ENCODE data around the gene RP2.

The RP2 gene

DNA sequence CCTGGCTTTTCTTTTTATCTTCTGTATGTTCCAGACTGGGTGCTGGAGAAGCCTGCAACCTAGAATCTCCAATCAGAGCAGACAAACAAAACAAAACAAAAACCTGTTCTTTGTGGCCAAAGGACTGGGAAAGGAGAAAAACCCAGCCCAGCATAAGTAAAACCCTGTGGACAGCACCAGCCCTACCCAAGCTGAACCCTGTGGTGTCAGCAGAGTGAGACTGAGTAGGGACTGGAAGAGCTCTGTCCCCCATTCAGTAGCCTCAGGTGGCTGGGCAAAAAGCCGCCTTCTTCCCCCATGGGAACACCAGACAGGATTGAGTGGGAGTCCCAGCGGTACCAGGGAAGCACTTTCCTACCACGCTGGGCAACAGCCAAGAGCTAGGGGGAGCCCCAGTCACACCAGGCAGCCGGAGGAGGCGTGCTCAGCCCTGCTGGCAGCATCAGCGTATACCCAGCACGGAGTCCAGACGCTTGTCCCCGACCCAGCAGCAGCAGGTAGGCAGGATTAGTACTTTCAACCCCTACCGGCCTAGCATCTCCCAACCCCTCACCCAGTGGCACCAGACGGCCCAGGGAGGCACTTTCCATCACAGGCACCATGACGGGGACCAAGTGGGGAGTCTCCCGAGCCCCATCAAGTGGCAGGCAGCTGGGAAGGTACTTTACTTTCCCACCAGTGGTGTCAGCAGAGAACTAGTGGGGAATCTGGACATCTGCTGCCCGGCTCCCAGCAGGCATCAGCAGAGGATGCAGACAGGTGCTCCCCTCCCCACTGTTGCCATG is 66.8 kb downstream of the RP2 start:
- H3K27ac ChIP-seq = no peak overlapping the region
- TF ChIP-seq, protein P1, sequence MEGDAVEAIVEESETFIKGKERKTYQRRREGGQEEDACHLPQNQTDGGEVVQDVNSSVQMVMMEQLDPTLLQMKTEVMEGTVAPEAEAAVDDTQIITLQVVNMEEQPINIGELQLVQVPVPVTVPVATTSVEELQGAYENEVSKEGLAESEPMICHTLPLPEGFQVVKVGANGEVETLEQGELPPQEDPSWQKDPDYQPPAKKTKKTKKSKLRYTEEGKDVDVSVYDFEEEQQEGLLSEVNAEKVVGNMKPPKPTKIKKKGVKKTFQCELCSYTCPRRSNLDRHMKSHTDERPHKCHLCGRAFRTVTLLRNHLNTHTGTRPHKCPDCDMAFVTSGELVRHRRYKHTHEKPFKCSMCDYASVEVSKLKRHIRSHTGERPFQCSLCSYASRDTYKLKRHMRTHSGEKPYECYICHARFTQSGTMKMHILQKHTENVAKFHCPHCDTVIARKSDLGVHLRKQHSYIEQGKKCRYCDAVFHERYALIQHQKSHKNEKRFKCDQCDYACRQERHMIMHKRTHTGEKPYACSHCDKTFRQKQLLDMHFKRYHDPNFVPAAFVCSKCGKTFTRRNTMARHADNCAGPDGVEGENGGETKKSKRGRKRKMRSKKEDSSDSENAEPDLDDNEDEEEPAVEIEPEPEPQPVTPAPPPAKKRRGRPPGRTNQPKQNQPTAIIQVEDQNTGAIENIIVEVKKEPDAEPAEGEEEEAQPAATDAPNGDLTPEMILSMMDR (IDR thresholded peaks at IDR 0.05) = peak; percentile 82
- TF ChIP-seq ZFX (IDR thresholded peaks at IDR 0.05; ENCODE audit: borderline replicate concordance) = no peak

DNA sequence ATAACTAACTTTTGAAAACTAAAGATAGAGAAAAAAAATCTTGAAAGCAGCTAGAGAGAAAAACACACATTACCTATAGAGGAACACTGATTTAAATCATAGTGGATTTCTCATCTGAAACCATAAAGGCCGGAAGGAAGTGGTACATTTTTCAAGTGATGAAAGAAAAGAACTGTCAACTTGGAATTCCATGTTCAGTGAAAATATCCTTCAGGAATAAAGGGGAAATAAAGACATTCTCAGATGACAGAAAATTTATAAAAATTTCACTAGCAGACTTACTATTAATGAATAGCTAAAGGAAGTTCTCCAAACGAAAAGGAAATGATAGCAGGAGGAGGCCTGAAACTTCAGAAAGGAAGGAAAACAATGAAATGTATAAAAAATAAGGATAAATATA is 67.8 kb downstream of the RP2 start:
- no peak for TF ChIP-seq ZFX (IDR thresholded peaks at IDR 0.05; ENCODE audit: borderline replicate concordance)
- TF ChIP-seq, protein P1 (IDR thresholded peaks at IDR 0.05) = no peak
- no peak overlapping the region for H3K27ac ChIP-seq

DNA sequence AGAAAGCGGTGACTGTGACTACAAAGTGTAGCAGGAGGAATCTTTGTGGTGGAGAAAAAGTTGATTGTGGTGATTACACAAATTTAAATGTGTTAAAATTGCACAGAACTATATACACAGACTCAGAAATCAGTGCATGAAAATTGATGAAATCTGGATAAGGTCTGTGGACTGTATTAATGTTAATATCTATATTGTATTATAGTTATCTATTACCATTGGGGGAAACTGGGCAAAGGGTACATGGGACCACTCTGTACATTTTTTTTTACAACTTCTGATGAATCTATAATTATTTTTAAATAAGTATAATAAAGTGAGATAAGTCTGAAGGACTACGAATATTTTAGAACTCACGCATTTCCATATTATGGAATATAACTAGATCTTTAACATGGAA is 73.6 kb downstream of the RP2 start:
- TF ChIP-seq ZFX (IDR thresholded peaks at IDR 0.05; ENCODE audit: borderline replicate concordance) = no peak
- TF ChIP-seq, protein P1 (IDR thresholded peaks at IDR 0.05) = no peak
- H3K27ac ChIP-seq = no peak overlapping the region

DNA sequence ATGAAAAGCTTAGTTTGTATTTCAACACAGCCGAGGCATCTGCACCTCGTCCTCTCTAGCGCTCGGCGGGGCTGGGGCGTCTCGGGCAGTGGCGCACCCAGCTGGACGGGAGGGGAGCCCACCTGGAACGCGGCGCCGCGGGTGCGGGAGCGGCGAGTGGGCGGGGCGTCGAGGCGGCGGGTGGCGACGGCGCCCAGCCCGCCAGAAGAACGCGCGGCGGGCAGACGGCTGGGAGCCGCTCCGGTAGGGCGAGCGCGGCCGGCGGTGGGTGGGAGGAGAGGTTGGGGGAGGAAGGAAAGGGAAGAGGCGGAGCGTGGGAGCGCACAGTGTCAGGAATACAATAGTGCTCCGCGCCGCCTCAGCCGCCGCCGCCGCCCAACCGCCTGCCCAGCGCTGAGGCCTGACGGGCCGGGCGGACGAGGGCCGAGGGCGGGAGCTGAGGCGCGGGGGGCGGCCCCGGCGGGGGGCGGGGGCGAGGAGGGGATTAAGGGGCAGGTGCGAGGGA is 75.3 kb downstream of the RP2 start, which contains the start of gene JADE3:
Gene JADE3, plus strand, starts transcription at position 324 of the 505 bp plus-strand sequence. CDS start 72,474 bp downstream, outside the sequence.
- H3K27ac ChIP-seq = peak within 1 kb of the TSS; percentile 75
- no peak for TF ChIP-seq ZFX (IDR thresholded peaks at IDR 0.05; ENCODE audit: borderline replicate concordance)
- TF ChIP-seq, protein P1 (IDR thresholded peaks at IDR 0.05) = no peak

DNA sequence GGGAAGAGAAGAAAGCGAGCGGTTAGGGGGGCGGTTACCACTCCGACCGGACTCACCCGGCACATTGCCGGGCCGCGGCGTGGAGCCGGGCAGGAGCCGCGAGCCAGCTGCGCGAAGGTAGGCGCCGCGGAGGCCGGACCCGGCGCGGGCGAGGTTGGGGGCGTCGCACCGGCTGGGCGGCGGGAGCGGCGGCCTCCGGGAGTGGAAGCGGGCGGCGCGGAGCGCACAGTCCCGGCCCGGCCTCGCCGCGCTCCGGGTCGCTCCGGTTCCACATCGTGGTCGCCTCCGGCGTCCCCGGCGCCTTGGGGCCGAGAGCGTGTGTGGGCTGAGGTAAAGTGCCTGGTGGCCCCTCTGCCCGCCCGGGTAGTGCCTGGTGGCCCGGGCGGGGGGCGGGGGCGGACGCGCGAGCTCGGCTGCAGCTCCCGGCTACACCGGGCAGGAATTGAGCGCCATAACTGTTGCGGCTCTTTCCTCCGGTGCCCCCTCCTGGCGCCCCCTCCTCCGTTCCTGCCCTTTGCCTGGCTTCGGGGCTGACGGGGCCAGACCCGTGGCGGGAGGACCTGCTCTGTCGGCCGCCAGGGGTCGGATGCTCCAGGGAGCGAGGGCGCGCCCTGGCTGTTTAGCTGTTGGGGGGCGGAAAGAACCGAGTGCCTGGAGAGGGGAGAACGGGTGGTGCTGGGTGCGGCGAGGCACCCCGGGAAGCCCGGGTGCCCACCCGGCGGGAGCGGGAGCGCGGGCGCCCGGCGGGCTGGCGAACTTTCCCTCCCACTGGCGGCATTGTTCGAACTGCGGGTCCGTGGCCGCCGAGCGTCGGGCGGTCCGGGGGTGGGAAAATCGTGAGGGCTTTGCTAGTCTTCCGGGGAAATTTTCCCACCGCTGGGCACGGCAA is 76.0 kb downstream of the RP2 start:
- H3K27ac ChIP-seq = peak overlapping the region; percentile 75
- TF ChIP-seq, protein P1 (IDR thresholded peaks at IDR 0.05) = peak; percentile 47; the same call in 1 of the 2 replicates
- no peak for TF ChIP-seq ZFX (IDR thresholded peaks at IDR 0.05; ENCODE audit: borderline replicate concordance)

DNA sequence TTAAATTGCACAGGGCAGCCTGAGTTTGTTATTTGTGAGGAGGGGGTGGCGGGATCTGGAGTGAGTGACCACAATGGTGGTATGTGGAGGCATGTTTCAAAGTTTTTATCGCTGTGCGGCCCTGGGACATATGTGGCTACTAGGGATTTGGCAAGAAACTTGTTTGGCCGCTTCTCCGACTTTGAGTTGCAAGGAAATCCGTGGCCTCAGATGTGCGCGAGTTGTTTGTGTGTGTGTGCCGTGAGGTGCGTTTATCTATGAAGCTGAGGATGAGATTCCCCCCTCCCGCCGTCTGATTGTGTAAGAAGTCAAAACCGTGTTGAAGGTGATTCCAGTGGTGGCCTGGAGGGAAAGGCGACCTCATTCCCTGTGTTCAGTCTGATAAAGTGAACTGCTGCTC is 76.8 kb downstream of the RP2 start:
- TF ChIP-seq, protein P1 (IDR thresholded peaks at IDR 0.05) = no peak
- no peak for TF ChIP-seq ZFX (IDR thresholded peaks at IDR 0.05; ENCODE audit: borderline replicate concordance)
- H3K27ac ChIP-seq = no peak overlapping the region

Measured in 22Rv1 (cell line).